GM12801 (cell line): ENCODE results near the gene ERP27.

Experiments
- CTCF ChIP-seq: IDR thresholded peaks from one replicate; pipeline ENCODE4 v1.5.1; 2011; ENCODE audit warnings: control low read depth; ENCODE audit not compliant: insufficient read length; ENCODE audit errors: extremely low read depth

The ERP27 gene

GRCh38 chr12:14981049-14981448, 42.7 kb upstream of the ERP27 start:
- no peak for TF ChIP-seq CTCF

GRCh38 chr12:14979468-14979867, 41.1 kb upstream of the ERP27 start:
- no peak for TF ChIP-seq CTCF

GRCh38 chr12:14976658-14977057, 38.3 kb upstream of the ERP27 start:
- TF ChIP-seq CTCF: no peak

GRCh38 chr12:14975457-14975856, 37.1 kb upstream of the ERP27 start:
- no peak for TF ChIP-seq CTCF

GRCh38 chr12:14974633-14975032, 36.3 kb upstream of the ERP27 start:
- no peak for TF ChIP-seq CTCF

GRCh38 chr12:14972816-14973215, 34.5 kb upstream of the ERP27 start, which contains the start of gene PDE6H:
Gene PDE6H, plus strand, starts transcription at chr12:14973042. Its CDS starts 4,971 bp downstream, at chr12:14978013.
- no peak for TF ChIP-seq CTCF

- TF ChIP-seq CTCF: no peak
Observed at GRCh38 chr12:14970473-14970872, 32.1 kb upstream of the ERP27 start.

- no peak for TF ChIP-seq CTCF
Observed at GRCh38 chr12:14968478-14968877, 30.1 kb upstream of the ERP27 start.
